Cardiac muscle cell (in vitro differentiated cells and primary cell): Measurements from ENCODE around the gene FAM83B. TPM values are rescaled to one million over a fixed set of nuclear protein-coding genes. Genes with fewer than 3 reads are reported as not detected.
"Not testable (repeated sequence)": the region's sequence is repeated elsewhere in the genome, so short reads cannot be mapped to it uniquely, and the experiment has no call there.

Experiments used
- DNase-seq, 2 donors: peaks; one replicate each; pipeline versions ENCODE4 v3.0.0 to v3.0.0-alpha.2; 2010 to 2017; ENCODE audit warnings: low read depth in 1 of 2, low spot score in 1 of 2
- H3K27ac ChIP-seq: fragments of 200-600 bp; sonication (generic); 2 replicates; pipeline ENCODE4 v1.5.1; 2016
- H3K27me3 ChIP-seq: fragments of 200-600 bp; sonication (generic); 2 replicates; pipeline ENCODE4 v1.6.0; 2016; ENCODE audit warnings: control low read depth
- H3K36me3 ChIP-seq: fragments of 200-600 bp; sonication (generic); 2 replicates; pipeline ENCODE4 v1.5.1; 2016; ENCODE audit warnings: control low read depth
- H3K4me1 ChIP-seq: fragments of 200-600 bp; sonication (generic); 2 replicates; pipeline ENCODE4 v1.8.1; 2017; ENCODE audit warnings: low read depth, mild to moderate bottlenecking, mixed run types
- H3K4me3 ChIP-seq: fragments of 200-600 bp; sonication (generic); 2 replicates; pipeline ENCODE4 v1.5.1; 2016; ENCODE audit warnings: mild to moderate bottlenecking
- H3K9me3 ChIP-seq: fragments of 200-600 bp; sonication (generic); 2 replicates; pipeline ENCODE4 v1.5.1; 2017; ENCODE audit warnings: low read depth, mild to moderate bottlenecking, control low read depth
- CTCF ChIP-seq: IDR thresholded peaks from 2 replicates; pipeline ENCODE4 v1.5.1; 2012; ENCODE audit warnings: low read depth, mild to moderate bottlenecking, low read length
- polyA plus RNA-seq: library from polyadenylated mRNA; unstranded; fragments of >200 nt; fragmentation: Nextera tagmentation; extraction: Ambion mirVana; gene quantifications from 2 replicates; pipeline ENCODE4 v1.2.1, GENCODE V29; 2016
- total RNA-seq: library from RNA; depleted of rRNA; stranded (reverse); fragments of >200 nt; gene quantifications from 2 replicates; pipeline ENCODE4 v1.2.3, GENCODE V29; 2016

FAM83B gene
- total and polyA plus RNA-seq, 2 experiments from 2014 or later, result 0.06 TPM; not detected in 1

GRCh38 chr6:54817834-54818233, 28.7 kb upstream of the FAM83B start:
- no peak for TF ChIP-seq CTCF
- no peaks in the 10 kb centered on the region for H3K27me3 ChIP-seq
- H3K4me1 ChIP-seq, result no peaks in the 10 kb centered on the region
- no peaks in the 10 kb centered on the region for H3K9me3 ChIP-seq
- H3K27ac ChIP-seq, result no peak overlapping the region
- no peak for DNase-seq
- no peak overlapping the region for H3K4me3 ChIP-seq
- no peaks in the 10 kb centered on the region for H3K36me3 ChIP-seq

- peaks cover 12% of the 10 kb centered on the region for H3K4me1 ChIP-seq
- not testable (repeated sequence) for H3K27ac ChIP-seq, H3K4me3 ChIP-seq, DNase-seq, H3K36me3 ChIP-seq, H3K9me3 ChIP-seq, H3K27me3 ChIP-seq
Observed at GRCh38 chr6:54824225-54824624, 22.3 kb upstream of the FAM83B start.

- Histone ChIP-seq H3K4me3 (no peak overlapping the region), H3K4me1 (peaks cover 12% of the 10 kb centered on the region), H3K36me3 (no peaks in the 10 kb centered on the region), H3K9me3 (no peaks in the 10 kb centered on the region), H3K27ac (peak overlapping the region; percentile 69), H3K27me3 (no peaks in the 10 kb centered on the region)
- no peak for TF ChIP-seq CTCF
- DNase-seq, result peak in 1 of 2 donors; percentile 19
Observed at GRCh38 chr6:54827010-54827409, 19.6 kb upstream of the FAM83B start.

GRCh38 chr6:54830216-54830615, 16.4 kb upstream of the FAM83B start:
- no peak for DNase-seq
- no peaks in the 10 kb centered on the region for H3K27me3 ChIP-seq
- H3K27ac ChIP-seq, result no peak overlapping the region
- H3K9me3 ChIP-seq, result no peaks in the 10 kb centered on the region
- H3K4me1 ChIP-seq, result peaks cover 12% of the 10 kb centered on the region
- H3K4me3 ChIP-seq, result no peak overlapping the region
- no peaks in the 10 kb centered on the region for H3K36me3 ChIP-seq
- no peak for TF ChIP-seq CTCF

GRCh38 chr6:54835176-54835575, 11.4 kb upstream of the FAM83B start:
- H3K9me3 ChIP-seq, result no peaks in the 10 kb centered on the region
- H3K27me3 ChIP-seq, result no peaks in the 10 kb centered on the region
- no peak for TF ChIP-seq CTCF
- no peak for DNase-seq
- H3K36me3 ChIP-seq, result no peaks in the 10 kb centered on the region
- no peak overlapping the region for H3K4me3 ChIP-seq
- no peaks in the 10 kb centered on the region for H3K4me1 ChIP-seq
- H3K27ac ChIP-seq, result no peak overlapping the region

GRCh38 chr6:54846857-54847674, 495 bp downstream of the FAM83B start:
- peak; percentile 5 to 46 for DNase-seq
- Histone ChIP-seq H3K36me3 (no peaks in the 10 kb centered on the region), H3K4me1 (no peaks in the 10 kb centered on the region), H3K9me3 (no peaks in the 10 kb centered on the region), H3K27ac (no peak overlapping the region), H3K4me3 (peak overlapping the region; percentile 43), H3K27me3 (peaks cover 47% of the 10 kb centered on the region)
- TF ChIP-seq CTCF, result no peak
